HepG2 (cell line): Measurements from ENCODE around the gene CD276. TPM values are rescaled to one million over a fixed set of nuclear protein-coding genes. Genes with fewer than 3 reads are reported as not detected.

ENCODE experiments used
- HCFC1 ChIP-seq: fragments of 150-350 bp; IDR thresholded peaks from 2 replicates; pipeline ENCODE4 v1.6.1; 2014; ENCODE audit warnings: low read depth, low read length
- HMG20A ChIP-seq: IDR thresholded peaks from 2 replicates; pipeline ENCODE4 v1.6.1; 2016; ENCODE audit warnings: borderline replicate concordance
- HOXA5 ChIP-seq: sonication (generic); formaldehyde crosslinking; IDR thresholded peaks from 2 replicates; pipeline ENCODE4 v1.4.0; 2020; ENCODE audit warnings: missing genetic modification reagents
- KLF11 ChIP-seq: IDR thresholded peaks from 2 replicates; pipeline ENCODE4 v1.6.1; 2016; ENCODE audit warnings: missing compliant biosample characterization
- MAF1 ChIP-seq: sonication (generic); formaldehyde crosslinking; IDR thresholded peaks from 2 replicates; pipeline ENCODE4 v1.5.0; 2020; ENCODE audit warnings: missing genetic modification reagents, borderline replicate concordance
- SPEN ChIP-seq: sonication (generic); formaldehyde crosslinking; IDR thresholded peaks from 2 replicates; pipeline ENCODE4 v1.5.1; 2020; ENCODE audit warnings: low read depth, mild to moderate bottlenecking, missing genetic modification reagents
- STAG1 ChIP-seq: sonication (generic); formaldehyde crosslinking; IDR thresholded peaks from 2 replicates; pipeline ENCODE4 v1.4.0; 2020; ENCODE audit warnings: missing genetic modification reagents
- ZBTB26 ChIP-seq: IDR thresholded peaks from 2 replicates; pipeline ENCODE4 v1.6.1; 2016; ENCODE audit warnings: missing compliant biosample characterization, missing genetic modification reagents, borderline replicate concordance
- ZKSCAN1 ChIP-seq: fragments of 150-350 bp; IDR thresholded peaks from 2 replicates; pipeline ENCODE4 v1.6.1; 2014; ENCODE audit warnings: low read length
- ZNF407 ChIP-seq: sonication (generic); formaldehyde crosslinking; IDR thresholded peaks from one replicate; pipeline ENCODE4 v1.5.1; 2020; ENCODE audit warnings: mild to moderate bottlenecking, missing genetic modification reagents; ENCODE audit errors: not compliant biosample characterization
- ZNF672 ChIP-seq: sonication (generic); formaldehyde crosslinking; IDR thresholded peaks from 2 replicates; pipeline ENCODE4 v1.8.1; 2022; ENCODE audit warnings: missing genetic modification reagents
- ZNF747 ChIP-seq: sonication (generic); formaldehyde crosslinking; IDR thresholded peaks from 2 replicates; pipeline ENCODE4 v1.8.1; 2023; ENCODE audit warnings: missing genetic modification reagents, mild to moderate bottlenecking, borderline replicate concordance
- ZNF816 ChIP-seq: sonication (generic); formaldehyde crosslinking; IDR thresholded peaks from 2 replicates; pipeline ENCODE4 v1.8.0; 2022; ENCODE audit warnings: missing genetic modification reagents, mild to moderate bottlenecking, borderline replicate concordance
- polyA plus RNA-seq, 8 experiments: library from polyadenylated mRNA; depleted of rRNA in 3 of 8; stranded (reverse) in 7 of 8; unstranded in 1 of 8; fragments of >200 nt; fragmentation: Illumina TruSeq in 4 of 8; extraction: Trizol in 4 of 8; gene quantifications; 2 replicates each; pipeline versions ENCODE4 v1.2.1 to v1.2.3, GENCODE V29; 2011 to 2016; ENCODE audit warnings: low read depth in 4 of 8, missing spikeins in 1 of 8, mixed read lengths in 1 of 8; ENCODE audit not compliant: insufficient read depth in 1 of 8
- total RNA-seq, 5 experiments: library from RNA; depleted of rRNA; stranded (reverse); fragments of >200 nt; fragmentation: Illumina TruSeq; extraction: Trizol; gene quantifications; 2 replicates each; pipeline ENCODE4 v1.2.3, GENCODE V29; 2016; ENCODE audit warnings: low read depth in 1 of 5
- TF ChIP-seq, protein P1 (sequence below): sonication (generic); formaldehyde crosslinking; IDR thresholded peaks from 2 replicates; pipeline ENCODE4 v1.4.0; 2020; ENCODE audit warnings: missing genetic modification reagents, borderline replicate concordance
- TF ChIP-seq, protein P2 (sequence below): IDR thresholded peaks from 2 replicates; pipeline ENCODE4 v1.6.1; 2012; ENCODE audit warnings: low read depth, low read length, improper control_type of control experiment

CD276 gene
- total and polyA plus RNA-seq, 2 of the 13 experiments (the other 11 are each of a cell fraction or from before 2014, with no cell fraction given) = 24.6 to 55.2 TPM

GRCh38 chr15:73700041-73700842, 16.1 kb downstream of the CD276 start (continued):
- no peak for TF ChIP-seq ZNF407 (CRISPR knock-in tag)
- TF ChIP-seq MAF1 (CRISPR knock-in tag) = no peak
- peak; percentile 92 for TF ChIP-seq STAG1 (CRISPR knock-in tag)
- TF ChIP-seq HCFC1 = no peak
- no peak for TF ChIP-seq ZNF747
- TF ChIP-seq KLF11 = no peak
- no peak for TF ChIP-seq HMG20A (CRISPR knock-in tag)
- TF ChIP-seq ZKSCAN1 = peak; percentile 44; the same call in 1 of the 2 replicates
- TF ChIP-seq ZBTB26 (CRISPR knock-in tag) = no peak
- TF ChIP-seq, protein P1, sequence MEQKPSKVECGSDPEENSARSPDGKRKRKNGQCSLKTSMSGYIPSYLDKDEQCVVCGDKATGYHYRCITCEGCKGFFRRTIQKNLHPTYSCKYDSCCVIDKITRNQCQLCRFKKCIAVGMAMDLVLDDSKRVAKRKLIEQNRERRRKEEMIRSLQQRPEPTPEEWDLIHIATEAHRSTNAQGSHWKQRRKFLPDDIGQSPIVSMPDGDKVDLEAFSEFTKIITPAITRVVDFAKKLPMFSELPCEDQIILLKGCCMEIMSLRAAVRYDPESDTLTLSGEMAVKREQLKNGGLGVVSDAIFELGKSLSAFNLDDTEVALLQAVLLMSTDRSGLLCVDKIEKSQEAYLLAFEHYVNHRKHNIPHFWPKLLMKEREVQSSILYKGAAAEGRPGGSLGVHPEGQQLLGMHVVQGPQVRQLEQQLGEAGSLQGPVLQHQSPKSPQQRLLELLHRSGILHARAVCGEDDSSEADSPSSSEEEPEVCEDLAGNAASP (CRISPR knock-in tag) = 0 out of 2 replicates have a peak, but pooled peaks have one; percentile 18
- TF ChIP-seq ZNF816 (CRISPR knock-in tag) = no peak
- no peak for TF ChIP-seq SPEN
- TF ChIP-seq HOXA5 = no peak
- TF ChIP-seq, protein P2, sequence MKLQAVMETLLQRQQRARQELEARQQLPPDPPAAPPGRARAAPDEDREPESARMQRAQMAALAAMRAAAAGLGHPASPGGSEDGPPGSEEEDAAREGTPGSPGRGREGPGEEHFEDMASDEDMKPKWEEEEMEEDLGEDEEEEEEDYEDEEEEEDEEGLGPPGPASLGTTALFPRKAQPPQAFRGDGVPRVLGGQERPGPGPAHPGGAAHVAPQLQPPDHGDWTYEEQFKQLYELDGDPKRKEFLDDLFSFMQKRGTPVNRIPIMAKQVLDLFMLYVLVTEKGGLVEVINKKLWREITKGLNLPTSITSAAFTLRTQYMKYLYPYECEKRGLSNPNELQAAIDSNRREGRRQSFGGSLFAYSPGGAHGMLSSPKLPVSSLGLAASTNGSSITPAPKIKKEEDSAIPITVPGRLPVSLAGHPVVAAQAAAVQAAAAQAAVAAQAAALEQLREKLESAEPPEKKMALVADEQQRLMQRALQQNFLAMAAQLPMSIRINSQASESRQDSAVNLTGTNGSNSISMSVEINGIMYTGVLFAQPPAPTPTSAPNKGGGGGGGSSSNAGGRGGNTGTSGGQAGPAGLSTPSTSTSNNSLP = 0 out of 2 replicates have a peak, but pooled peaks have one; percentile 41
- TF ChIP-seq ZNF672 (CRISPR knock-in tag) = no peak
